Mucosa of gallbladder (tissue), 1 donor: ENCODE results near the gene MYRIP. TPM values are rescaled to one million over a fixed set of nuclear protein-coding genes. Genes with fewer than 3 reads are reported as not detected.
A peak's percentile ranks its signal among the peaks of the same experiment; 100 is the strongest.
"Not testable (repeated sequence)": the region's sequence is repeated elsewhere in the genome, so short reads cannot be mapped to it uniquely, and the experiment has no call there.

Experiments used
- DNase-seq: peaks from one replicate; pipeline ENCODE4 v3.0.0-alpha.2; 2020; ENCODE audit warnings: low spot score
- total RNA-seq: library from RNA; stranded (reverse); gene quantifications from one replicate; pipeline ENCODE4 v1.2.1, GENCODE V29; 2021
- donor health status: DM: no; HTN: no; CAD: no.

The MYRIP gene
- total RNA-seq, 1 donor from 2014 or later, result 6.2 TPM

DNA sequence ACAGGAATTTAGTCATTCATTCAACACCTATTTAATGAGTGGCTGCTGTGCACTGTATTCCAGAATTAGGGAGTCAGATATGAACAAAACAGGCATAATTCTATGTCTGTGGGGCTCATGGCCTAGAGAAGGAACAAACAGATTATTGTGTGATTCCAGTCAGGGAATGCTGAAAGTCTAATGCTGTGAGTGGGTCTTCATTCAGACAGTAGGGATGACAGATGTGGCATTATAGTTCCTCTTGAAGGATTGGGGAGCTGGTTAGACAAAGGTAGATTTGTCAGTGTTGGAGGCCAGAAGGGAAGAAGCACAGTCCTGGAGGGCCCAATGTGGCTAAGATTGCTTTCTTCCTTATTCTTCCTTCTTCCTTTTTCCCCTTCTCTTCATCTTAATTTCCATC is 273.7 kb downstream of the MYRIP start:
- no peak for DNase-seq

DNA sequence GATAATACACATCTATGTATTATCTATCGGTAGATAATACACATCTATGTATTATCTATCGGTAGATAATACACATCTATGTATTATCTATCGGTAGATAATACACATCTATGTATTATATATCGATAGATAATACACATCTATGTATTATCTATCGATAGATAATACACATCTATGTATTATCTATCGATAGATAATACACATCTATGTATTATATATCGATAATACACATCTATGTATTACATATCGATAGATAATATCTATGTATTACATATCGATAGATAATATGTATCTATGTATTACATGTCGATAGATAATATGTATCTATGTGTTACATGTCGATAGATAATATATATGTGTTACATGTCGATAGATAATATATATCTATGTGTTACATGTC is 275.0 kb downstream of the MYRIP start:
- DNase-seq, result not testable (repeated sequence)

DNA sequence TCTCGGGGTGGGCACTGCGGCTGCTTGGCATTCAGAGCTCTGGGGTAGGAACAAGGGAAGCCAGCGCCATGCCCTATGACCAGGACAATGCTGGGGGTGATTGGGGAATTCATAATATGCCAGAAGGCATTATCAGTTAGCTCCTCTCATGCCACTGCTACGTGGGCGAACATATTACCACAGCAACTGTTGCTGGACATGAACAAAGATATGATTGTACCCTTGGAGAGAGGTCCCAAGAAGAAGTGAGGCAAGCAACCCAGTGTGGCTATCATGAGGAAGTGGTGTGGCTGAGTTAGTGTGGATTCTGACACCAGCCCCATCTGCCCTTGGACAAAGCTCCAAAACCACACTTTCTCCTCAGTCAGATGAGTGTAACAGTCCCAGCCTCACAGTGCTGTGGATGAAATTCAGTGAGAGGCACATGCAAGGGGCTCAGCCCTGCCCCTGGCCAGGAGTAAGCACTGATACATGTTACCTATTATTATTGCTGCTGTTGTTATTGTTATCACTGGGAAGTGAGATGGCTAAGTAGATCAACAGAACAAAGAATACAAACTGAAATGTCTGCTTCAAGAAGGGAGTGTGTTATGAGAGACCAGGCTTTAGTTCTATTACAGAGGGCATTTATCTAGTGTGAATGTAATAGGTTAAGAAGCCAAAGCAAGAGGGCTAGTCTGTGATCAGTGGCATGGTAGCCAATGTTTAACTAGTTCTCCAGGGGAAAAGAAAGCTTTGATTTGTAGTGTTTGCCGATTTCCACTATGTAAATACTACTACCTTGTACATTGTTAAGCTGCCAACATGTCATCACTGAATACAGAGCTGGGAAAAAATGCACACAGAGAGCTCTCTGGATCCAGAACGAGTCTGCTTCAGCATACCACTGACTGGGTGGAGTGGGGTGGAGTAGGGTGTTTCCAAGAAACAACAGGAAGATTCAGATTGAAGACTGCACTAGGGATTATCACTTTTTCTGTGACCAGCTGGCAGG is 277.8 kb downstream of the MYRIP start:
- peak; percentile 65 for DNase-seq

DNA sequence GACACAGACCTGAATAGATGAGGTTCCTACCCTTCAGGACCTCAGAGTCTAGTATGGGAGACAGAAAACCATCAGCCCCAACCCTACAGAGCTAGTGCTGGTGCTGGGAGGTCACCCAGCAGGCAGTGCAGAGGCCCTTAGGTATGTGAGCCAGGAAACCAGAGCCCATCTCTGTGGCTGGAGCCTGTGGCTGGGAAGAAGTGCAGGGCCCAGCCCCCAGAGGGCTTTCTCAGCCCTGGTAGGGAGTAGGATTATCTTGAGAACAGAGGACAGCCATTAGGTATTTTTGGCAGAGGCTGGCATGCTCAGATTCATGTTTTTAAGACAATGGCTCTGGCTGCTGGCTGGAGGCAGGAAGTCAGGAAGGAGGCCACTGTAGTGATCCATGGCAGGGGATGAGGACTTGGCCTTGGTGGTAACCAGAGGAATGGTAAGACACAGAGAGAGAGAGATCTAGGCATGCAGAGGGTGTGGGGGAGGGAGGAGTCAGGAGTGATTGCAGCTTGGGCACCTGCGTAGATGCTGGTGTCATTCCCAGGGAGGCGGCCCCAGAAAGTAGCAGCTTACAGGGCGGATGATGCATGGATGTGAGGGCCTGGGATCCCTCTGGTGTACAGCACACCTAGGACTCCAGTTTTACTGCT is 279.2 kb downstream of the MYRIP start:
- no peak for DNase-seq

DNA sequence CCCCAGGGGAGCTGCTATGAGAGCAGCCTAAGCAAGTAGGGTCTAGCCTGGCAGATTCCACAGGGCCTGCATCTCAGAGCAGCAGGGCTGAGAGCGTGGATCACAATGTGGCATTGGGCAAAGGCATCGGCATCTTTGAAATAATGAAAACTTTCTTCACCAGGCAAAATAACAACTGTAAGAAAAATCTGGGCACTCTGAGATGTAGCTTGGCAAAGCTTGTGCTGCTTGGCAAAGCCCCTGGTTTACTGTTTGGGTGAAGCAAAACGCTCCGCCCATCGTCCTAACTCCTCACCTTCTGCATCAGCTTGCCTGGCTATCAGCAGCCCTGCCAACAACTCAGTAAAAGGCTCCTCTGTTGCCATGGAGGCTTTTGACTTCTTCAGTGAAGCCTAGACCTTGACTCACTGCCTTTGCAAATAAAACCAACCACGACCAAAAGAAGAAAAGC is 287.3 kb downstream of the MYRIP start:
- no peak for DNase-seq

DNA sequence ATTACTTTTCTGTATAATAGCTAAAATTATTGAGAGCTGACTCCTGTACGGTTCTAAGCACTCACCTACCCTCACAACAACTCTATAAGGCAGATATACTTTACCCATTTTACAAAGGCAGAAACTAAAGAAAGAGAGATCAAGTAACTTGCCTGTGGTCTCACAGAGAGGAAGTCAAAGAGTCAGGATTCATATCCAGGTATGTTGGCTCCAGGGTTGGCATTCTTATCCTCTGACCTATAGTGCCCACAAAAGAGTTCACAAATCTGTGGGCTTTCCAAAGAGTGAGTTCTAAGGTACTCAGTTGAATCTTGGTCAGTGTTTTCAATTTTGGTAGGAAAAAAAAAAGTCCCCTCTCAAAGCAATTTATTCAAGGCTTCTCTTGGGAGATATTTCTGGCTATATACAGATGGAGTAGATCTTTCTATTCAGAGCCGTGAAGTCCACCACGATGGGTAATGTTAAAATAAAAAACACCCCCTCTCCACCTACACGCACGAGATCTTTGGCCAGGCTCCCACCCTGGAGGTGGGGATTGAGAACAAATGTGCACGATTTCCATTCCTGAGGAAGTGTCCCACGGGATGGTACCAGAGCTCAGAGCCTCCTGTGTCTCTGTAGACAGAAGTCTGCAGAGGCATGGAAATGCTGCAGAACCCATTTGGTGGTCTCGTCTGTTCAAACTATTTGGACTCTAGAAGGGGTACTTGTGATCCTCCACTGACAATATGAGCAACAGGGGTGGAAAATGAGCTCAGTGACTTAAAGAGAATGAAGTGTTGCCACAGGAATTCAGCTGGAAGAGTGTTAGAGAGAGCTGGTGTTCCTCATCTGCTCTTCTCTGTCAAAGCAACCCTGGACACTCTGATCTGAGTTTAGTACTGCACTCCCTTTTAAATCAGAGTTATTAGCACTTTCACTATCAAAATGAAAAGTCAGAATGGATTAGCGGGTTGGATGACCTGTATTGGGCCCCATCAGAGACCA is 288.0 kb downstream of the MYRIP start:
- no peak for DNase-seq

DNA sequence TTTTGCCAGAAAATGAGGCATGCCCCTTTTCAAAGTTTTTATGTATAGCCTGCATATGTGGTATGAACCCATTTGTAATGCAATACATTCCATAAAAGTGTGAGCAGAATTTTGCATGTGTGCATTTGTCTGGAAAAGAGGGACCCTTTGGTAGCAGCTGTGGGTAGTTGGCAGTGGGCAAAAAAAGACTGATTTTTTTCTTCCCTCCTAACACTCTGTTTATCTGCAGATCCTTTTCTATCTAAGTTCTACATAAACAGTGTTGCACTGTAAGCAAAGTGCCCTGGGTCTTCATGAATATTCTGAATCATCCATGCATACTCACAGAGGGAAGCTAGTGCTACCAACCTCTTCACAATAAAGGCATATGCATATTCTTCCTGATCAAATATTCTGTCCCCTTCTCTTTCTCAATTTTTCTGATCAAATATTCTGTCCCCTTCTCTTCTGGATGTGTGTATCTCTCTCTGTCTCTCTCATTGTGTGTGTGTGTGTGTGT is 288.9 kb downstream of the MYRIP start:
- DNase-seq, result no peak

DNA sequence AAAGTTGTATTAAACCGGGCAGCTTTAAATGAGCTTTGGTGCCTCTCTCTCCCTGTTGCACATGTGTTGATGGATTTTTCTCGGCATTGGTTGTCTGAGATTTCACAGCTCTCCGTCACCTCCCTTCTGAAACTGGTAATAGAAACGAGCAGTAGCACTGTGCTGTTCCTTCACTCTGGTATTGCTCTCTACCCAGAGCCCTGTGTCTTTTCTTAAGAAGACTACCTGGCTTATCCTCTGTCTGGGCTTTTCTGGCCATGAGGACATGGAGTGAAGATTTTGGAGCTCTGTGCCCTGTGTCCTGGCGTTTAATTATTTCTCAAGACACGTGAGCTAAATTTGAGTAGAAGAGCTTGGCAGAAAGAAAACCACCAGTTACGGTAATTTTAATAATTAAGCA is 290.5 kb downstream of the MYRIP start:
- DNase-seq, result no peak

DNA sequence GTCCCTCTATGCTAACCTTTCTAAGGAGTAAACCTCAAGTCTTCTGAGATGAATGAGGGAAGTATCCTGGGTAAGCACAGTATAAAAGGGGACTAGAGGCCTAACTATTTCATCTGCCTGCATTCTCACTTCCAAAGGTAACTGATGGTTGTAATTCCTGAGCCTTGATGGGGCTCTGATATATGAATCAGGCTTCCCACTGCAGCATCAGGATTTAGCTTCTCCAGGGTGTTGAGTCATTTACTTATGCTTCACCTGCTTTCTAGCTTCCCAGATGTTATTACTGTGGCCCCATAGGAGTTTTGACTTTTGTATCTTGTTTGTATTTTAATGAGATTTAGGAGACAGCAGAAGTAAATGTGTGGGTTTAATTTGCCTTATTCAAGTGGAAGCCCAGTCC is 292.8 kb downstream of the MYRIP start:
- DNase-seq, result no peak

DNA sequence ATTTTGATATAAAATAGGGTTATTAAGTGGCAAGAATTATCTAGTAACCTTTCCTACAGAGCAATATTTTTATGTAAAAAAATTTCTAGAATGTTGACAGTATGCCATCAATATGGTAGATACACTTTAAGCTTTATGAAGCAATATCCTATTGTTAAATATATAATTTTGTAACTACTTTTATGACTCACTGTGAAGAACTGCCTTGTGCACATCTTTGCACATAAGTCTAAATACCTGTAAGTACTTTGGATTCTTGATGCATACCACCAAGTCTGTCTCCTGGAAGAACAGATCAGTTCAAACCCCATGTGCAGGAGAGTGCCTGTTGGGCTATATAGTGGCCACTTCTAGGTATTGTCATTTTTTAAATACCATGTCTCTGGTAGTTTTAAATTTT is 294.4 kb downstream of the MYRIP start:
- no peak for DNase-seq

DNA sequence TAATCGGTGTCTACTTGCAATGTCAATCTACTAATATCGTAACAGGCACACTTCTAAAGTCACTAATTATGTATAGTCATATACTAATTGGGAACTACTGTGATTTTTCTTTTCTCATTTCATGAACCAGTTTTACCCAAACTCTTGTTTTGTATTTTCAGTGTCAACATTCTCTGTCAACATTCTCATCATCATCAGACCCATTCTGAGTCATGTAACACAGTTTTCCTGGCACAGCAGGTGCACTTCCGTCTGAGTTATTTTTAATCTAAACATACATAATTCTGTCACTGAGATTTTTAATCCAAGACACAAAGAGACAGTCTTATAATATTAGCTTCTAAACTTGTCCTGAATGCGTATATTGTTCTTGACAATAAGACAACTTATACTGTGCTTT is 295.0 kb downstream of the MYRIP start:
- no peak for DNase-seq

DNA sequence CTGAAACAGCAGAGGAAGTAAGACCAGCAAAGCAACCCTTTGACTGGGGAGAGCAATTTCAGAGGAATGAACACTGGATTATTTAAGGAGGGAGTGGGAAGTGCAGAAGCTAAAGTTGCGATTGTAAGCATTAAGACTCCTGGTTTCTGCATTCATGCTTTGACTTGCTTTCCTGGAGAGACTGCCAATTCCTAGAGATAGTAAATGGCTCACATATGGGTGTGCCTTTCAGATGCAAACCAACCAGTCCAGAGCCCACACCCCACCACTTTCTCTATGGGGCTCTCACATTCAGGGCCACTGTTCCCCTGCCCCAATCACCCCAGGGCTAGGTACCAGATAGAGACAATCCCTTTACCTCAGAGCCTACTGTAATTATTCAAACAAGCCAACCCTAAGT is 299.2 kb downstream of the MYRIP start:
- DNase-seq, result no peak

DNA sequence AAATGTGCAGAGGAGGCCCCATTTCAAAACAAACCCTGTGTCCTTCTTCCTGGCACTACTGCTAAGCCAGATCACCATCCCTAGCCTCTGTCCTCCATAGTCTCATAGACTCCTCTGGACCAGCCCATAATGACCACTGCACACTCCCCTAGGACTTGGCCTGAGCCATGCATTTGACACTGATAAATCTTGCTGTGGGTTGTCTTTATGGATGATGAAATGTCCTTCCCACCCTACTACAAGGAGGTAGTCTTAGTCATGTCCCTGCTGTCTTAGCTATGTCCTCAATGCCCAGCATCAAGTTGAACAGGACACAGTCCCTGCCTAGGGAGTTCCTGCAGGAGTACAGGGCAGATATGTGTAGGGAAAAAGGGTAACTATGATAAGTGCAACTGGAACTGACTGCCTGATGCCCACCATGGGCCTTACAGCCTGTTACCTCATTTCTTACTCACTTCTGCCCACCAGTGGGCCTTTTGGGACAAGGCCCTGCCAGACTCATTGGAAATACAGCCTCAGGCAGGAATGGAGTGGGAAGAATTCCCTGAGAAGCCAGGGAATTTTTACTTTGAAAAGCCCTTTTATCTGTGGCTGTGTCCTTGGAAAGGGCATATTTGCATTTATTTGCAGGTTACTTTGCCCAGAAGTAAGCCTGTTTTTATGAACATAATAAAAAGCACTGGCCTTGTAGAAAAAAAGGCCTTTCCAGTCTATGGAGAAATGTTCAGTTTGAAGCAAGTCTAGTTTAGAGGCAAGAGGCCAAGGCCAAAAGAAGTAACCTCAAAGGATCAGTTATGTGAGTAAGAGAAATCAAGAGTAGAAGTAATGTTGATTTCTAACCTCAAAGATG is 300.5 kb downstream of the MYRIP start:
- DNase-seq, result no peak

DNA sequence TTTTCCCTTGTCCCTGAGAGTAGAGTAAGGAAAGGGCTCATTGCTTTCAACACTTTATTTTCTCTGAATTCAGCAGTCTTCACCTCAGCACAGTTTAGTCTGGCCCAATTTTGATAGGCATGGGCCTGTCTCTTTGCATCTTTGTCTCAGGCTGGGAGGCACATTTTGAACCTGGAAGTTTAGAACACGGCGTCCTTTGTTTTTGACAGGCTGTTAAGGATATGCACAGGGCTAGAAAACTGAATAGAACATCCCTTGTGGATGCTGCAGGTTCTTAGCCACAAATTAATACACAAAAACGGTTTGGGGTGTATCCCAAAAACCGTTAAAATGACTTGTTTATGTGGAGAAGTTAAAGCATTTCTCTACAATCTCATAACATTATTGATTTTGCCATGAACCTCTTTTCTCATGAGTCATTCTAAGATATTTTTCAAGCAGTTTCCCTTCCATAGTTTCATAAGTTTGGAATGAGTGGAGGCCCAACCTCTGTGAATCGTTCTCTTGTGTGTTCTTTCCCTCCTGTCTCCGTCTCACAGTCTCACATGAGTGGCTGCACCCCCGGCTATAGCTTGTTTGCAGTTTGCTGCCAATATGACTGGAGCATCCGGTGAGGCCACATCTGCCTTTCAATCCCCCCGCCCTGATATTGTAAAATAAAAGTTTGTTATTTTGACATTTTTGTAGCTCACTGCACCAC is 307.2 kb downstream of the MYRIP start:
- DNase-seq, result no peak

DNA sequence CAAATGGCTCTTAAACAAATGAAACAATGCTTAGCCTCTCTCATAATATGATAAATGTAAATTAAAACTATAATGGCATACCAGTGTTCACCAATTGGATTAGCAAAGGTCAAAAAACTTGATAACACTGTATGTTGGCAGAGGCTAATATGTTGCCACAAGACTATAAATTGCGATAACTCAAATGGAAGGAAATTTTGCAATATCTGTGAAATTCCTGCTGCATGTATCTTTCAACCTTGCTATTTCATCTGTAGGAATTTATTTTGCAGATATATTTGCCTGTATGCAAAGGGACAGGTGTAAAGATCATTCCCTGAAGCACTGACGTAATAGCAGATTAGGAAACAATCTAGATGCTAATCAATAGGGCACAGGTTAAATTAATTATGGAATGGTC is 308.7 kb downstream of the MYRIP start:
- no peak for DNase-seq

DNA sequence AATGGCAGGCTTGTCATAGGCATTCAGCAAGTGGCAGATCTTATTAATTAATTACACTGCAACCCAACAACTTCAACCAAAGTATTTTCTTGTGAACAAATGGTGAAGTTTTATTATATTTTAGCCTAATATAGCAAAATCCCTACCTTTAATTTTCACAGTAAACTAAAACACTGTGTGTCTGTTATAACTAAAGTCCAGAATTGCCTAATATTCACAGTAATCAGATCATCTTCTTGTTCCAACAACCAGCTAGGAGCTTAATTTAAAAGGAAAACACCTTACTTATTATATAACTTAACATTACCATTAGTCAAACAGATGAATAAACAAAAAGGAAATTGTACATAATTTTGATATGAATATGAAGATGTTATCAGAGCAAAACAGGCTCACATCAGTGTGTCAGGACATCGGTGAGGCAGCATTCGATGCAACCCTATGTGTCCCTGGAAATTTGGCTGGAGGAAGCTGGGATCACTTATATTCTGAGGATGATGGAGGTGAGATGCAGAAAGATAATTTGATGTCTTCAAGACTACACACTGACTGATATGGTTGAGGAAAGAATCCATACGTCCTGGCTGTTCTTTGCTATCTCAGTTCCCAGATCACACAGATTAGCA is 310.8 kb downstream of the MYRIP start:
- no peak for DNase-seq

DNA sequence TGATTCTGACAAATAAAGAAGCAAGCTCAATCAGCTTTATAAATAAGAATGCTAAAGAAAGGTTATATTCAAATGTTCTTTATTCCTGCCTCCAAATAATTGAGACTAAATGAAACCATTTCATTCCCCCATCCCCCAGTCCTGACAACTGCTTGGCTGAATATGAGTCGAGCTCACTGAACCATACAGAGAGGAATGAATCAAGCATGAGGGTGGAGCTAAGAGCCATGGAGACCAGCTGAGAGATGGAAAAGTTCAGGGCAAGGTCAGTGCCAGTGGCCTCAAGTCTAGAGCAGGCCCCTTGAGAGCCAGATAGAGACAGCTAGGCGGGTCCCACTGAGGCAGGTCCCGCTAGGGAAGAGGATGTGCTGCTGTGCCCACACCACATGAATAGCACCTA is 311.4 kb downstream of the MYRIP start:
- DNase-seq, result no peak

DNA sequence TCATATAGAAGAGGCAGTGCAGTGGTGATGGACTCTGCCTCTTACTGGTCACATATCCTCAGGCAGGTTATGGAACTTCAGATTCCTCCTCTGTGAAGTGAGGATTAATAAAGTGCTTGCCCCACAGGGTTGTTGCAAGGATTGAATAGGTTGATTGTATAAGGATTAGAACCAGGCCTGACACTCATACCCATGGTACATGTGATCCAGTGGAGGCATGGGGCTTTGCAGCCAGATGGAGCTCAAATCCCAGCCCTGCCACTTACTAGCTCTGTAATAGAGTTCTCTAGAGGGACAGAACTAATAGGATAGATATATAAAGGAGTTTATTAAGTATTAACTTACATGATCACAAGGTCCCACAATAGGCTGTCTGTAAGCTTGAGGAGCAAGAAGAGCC is 315.5 kb downstream of the MYRIP start:
- no peak for DNase-seq

DNA sequence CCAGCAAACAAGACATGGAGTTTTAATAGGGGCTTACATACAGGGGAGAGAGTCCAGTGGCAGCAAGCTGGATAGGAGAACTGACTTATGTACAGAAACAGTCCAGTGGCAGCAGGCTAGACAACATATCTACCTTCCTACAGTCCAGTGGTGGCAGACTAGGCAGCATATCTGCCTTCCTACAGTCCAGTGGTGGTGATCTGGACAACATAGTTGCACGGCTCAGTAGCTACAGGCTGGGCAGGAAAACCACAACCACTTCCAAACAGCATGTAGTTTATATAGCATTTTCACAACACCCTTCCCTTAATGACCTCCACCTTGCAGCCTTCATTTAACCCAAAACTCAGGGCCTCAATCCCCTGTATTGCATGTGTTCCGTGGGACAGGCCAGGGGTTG is 318.8 kb downstream of the MYRIP start:
- DNase-seq, result no peak

DNA sequence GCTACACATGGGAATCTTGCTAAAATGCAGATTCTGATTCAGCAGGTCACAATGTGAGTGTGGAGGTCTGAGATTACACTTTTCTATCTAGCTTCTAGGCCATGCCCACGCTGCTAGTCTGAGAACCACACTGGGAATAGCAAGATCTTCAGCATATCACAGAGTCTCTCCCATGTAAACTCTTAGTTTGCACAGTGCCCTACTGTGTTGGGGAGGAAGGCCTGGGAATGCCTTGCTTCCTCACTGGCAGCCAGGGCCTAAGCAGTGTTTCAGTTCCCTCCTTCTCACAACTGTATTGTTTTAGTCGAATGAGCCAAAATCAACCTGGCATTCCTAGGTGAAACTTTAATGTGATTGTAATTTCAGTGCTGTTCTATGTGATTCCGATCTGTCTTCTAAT is 320.1 kb downstream of the MYRIP start:
- no peak for DNase-seq
